ENCODE data around the gene ANGPTL4.
"Not testable (repeated sequence)": the region's sequence is repeated elsewhere in the genome, so short reads cannot be mapped to it uniquely, and the experiment has no call there.

ANGPTL4 gene

GRCh38 chr19:8334458-8335342 lies 29.3 kb upstream of the ANGPTL4 start:
- no peak for DNase-seq (ENCODE audit: low spot score)

- DNase-seq (ENCODE audit: low spot score), result no peak
Measured at GRCh38 chr19:8335343-8336071, 28.4 kb upstream of the ANGPTL4 start.

GRCh38 chr19:8336072-8336569 lies 27.8 kb upstream of the ANGPTL4 start:
- no peak for DNase-seq (ENCODE audit: low spot score)

- no peak for DNase-seq (ENCODE audit: low spot score)
Measured at GRCh38 chr19:8336660-8337059, 27.3 kb upstream of the ANGPTL4 start.

GRCh38 chr19:8337728-8338127 lies 26.2 kb upstream of the ANGPTL4 start:
- no peak for DNase-seq (ENCODE audit: low spot score)

GRCh38 chr19:8338835-8339234 lies 25.1 kb upstream of the ANGPTL4 start:
- no peak for DNase-seq (ENCODE audit: low spot score)

GRCh38 chr19:8340341-8341096 lies 23.4 kb upstream of the ANGPTL4 start:
- peak; percentile 39 for DNase-seq (ENCODE audit: low spot score)

GRCh38 chr19:8341504-8341903 lies 22.5 kb upstream of the ANGPTL4 start:
- not testable (repeated sequence) for DNase-seq (ENCODE audit: low spot score)

GRCh38 chr19:8342316-8342683 lies 21.7 kb upstream of the ANGPTL4 start:
- no peak for DNase-seq (ENCODE audit: low spot score)

GRCh38 chr19:8342684-8343482 lies 21.1 kb upstream of the ANGPTL4 start, which contains the start of gene KANK3:
KANK3 (minus strand) TSS chr19:8343262; CDS start chr19:8337828, 5,434 bp downstream.
- DNase-seq (ENCODE audit: low spot score), result peak; percentile 87

GRCh38 chr19:8343483-8343844 lies 20.5 kb upstream of the ANGPTL4 start:
- no peak for DNase-seq (ENCODE audit: low spot score)

GRCh38 chr19:8349629-8350372 lies 14.2 kb upstream of the ANGPTL4 start:
- not testable (repeated sequence) for DNase-seq (ENCODE audit: low spot score)

GRCh38 chr19:8352134-8352827 lies 11.7 kb upstream of the ANGPTL4 start:
- DNase-seq (ENCODE audit: low spot score), result no peak

- DNase-seq (ENCODE audit: low spot score), result not testable (repeated sequence)
Measured at GRCh38 chr19:8352845-8353244, 11.1 kb upstream of the ANGPTL4 start.

GRCh38 chr19:8355631-8356402 lies 8.1 kb upstream of the ANGPTL4 start:
- DNase-seq (ENCODE audit: low spot score), result no peak

- DNase-seq (ENCODE audit: low spot score), result no peak
Measured at GRCh38 chr19:8357007-8357521, 6.9 kb upstream of the ANGPTL4 start.

GRCh38 chr19:8358948-8359347 lies 5.0 kb upstream of the ANGPTL4 start:
- no peak for DNase-seq (ENCODE audit: low spot score)

GRCh38 chr19:8360196-8360595 lies 3.8 kb upstream of the ANGPTL4 start:
- DNase-seq (ENCODE audit: low spot score), result no peak

All from putamen (tissue), 1 donor.